Tibial nerve (tissue), 4 donors: ENCODE measurements around the gene GUCY1A1. TPM values are rescaled to one million over a fixed set of nuclear protein-coding genes. Genes with fewer than 3 reads are reported as not detected.

ENCODE experiments used
- DNase-seq, 2 donors: peaks; one replicate each; pipeline ENCODE4 v3.0.0-alpha.2; 2019; ENCODE audit warnings: low spot score in 2 of 2
- H3K27ac ChIP-seq, 4 donors: fragments of 200-600 bp; sonication (generic) in 3 of 4; one replicate each; pipeline ENCODE4 v1.5.1; 2017 to 2019; ENCODE audit warnings: mild to moderate bottlenecking in 1 of 4
- H3K27me3 ChIP-seq, 2 donors: fragments of 200-600 bp; sonication (generic) in 1 of 2; one replicate each; pipeline versions ENCODE4 v1.5.1 to v1.6.0; 2017 to 2019
- H3K36me3 ChIP-seq, 3 donors: fragments of 200-600 bp; sonication (generic); one replicate each; pipeline ENCODE4 v1.5.1; 2018 to 2019
- H3K4me1 ChIP-seq, 4 donors: fragments of 200-600 bp; sonication (generic) in 3 of 4; one replicate each; pipeline ENCODE4 v1.5.1; 2017 to 2019
- H3K4me3 ChIP-seq, 4 donors: fragments of 200-600 bp; sonication (generic) in 3 of 4; one replicate each; pipeline ENCODE4 v1.5.1; 2017 to 2019; ENCODE audit warnings: mild to moderate bottlenecking in 1 of 4, moderate library complexity in 1 of 4
- H3K9me3 ChIP-seq, 4 donors: fragments of 200-600 bp; sonication (generic) in 3 of 4; one replicate each; pipeline ENCODE4 v1.5.1; 2017 to 2019
- EP300 ChIP-seq, 2 donors: sonication (generic); formaldehyde crosslinking; IDR thresholded peaks; one replicate each; pipeline ENCODE4 v1.6.1; 2017; ENCODE audit warnings: antibody characterized with exemption in 2 of 2, mild to moderate bottlenecking in 1 of 2
- POLR2A ChIP-seq, 2 donors: fragments of 450-650 bp; IDR thresholded peaks; one replicate each; pipeline ENCODE4 v1.6.1; 2017; ENCODE audit warnings: antibody characterized with exemption in 2 of 2, mild to moderate bottlenecking in 2 of 2, moderate library complexity in 2 of 2
- WGBS, 2 donors: methylation state at CpG; one replicate each; pipeline ENCODE4 v1.1.5; 2018; 5-methylcytosine and 5-hydroxymethylcytosine counted together
- total RNA-seq, 4 donors: library from RNA; depleted of rRNA; stranded (reverse); fragments of >200 nt; gene quantifications; one replicate each; pipeline ENCODE4 v1.1.0, GENCODE V29; 2016
- TF ChIP-seq, protein P1 (sequence below), 5 experiments: fragments of 200-600 bp in 3 of 5; fragments of 450-650 bp in 2 of 5; sonication (generic) in 3 of 5; IDR thresholded peaks; one replicate each; pipeline ENCODE4 v1.5.1; 2016 to 2019; ENCODE audit warnings: antibody characterized with exemption in 5 of 5, mild to moderate bottlenecking in 3 of 5, moderate library complexity in 2 of 5

Gene GUCY1A1
- total RNA-seq, 4 donors from 2014 or later, result 6.7 to 20.3 (median 9.3) TPM

DNA sequence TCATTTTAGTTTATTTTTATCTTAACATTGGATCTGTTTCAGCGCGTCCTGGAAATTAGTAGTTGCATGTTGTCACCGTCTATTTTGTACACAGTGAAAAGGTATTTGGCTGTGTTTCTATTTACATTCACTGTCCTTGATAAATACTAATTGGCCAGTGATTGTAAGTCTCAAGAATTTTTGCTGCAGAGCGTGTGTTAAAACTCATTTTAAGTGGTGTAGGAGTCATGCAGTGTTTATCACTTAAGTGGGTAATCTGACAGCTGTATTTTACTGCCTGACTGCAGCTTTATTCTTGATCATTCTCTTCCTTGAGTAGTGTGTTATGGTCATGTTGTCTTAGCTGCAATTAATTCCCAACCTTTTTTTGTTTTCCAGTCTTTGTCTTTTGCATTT, 9.8 kb downstream of the GUCY1A1 start:
- no peaks in the 10 kb centered on the region for H3K36me3 ChIP-seq
- H3K4me1 ChIP-seq, result peaks cover 0 to 3% (median 0%) of the 10 kb centered on the region in 4 donors
- H3K9me3 ChIP-seq, result no peaks in the 10 kb centered on the region
- no peak for DNase-seq
- H3K27ac ChIP-seq, result no peak overlapping the region
- no peak overlapping the region for H3K4me3 ChIP-seq
- WGBS, 2 donors, result 40 to 53% methylated on average over 4 of the region's 4 CpGs
- TF ChIP-seq, protein P1, sequence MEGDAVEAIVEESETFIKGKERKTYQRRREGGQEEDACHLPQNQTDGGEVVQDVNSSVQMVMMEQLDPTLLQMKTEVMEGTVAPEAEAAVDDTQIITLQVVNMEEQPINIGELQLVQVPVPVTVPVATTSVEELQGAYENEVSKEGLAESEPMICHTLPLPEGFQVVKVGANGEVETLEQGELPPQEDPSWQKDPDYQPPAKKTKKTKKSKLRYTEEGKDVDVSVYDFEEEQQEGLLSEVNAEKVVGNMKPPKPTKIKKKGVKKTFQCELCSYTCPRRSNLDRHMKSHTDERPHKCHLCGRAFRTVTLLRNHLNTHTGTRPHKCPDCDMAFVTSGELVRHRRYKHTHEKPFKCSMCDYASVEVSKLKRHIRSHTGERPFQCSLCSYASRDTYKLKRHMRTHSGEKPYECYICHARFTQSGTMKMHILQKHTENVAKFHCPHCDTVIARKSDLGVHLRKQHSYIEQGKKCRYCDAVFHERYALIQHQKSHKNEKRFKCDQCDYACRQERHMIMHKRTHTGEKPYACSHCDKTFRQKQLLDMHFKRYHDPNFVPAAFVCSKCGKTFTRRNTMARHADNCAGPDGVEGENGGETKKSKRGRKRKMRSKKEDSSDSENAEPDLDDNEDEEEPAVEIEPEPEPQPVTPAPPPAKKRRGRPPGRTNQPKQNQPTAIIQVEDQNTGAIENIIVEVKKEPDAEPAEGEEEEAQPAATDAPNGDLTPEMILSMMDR (IDR thresholded peaks at IDR 0.05), result no peak
- no peak for TF ChIP-seq EP300 (IDR thresholded peaks at IDR 0.05)
- no peak for TF ChIP-seq POLR2A (IDR thresholded peaks at IDR 0.05)
- no peaks in the 10 kb centered on the region for H3K27me3 ChIP-seq

GRCh38 chr4:155678011-155678410, 11.4 kb downstream of the GUCY1A1 start:
- no peak overlapping the region for H3K4me3 ChIP-seq
- DNase-seq, result no peak
- peaks cover 0 to 3% (median 0%) of the 10 kb centered on the region in 4 donors for H3K4me1 ChIP-seq
- H3K27ac ChIP-seq, result no peak overlapping the region
- 91 to 94% methylated on average over 2 of the region's 2 CpGs for WGBS, 2 donors
- no peaks in the 10 kb centered on the region for H3K36me3 ChIP-seq
- H3K27me3 ChIP-seq, result no peaks in the 10 kb centered on the region
- TF ChIP-seq POLR2A (IDR thresholded peaks at IDR 0.05) (no peak), EP300 (IDR thresholded peaks at IDR 0.05) (no peak)
- TF ChIP-seq, protein P1 (IDR thresholded peaks at IDR 0.05), result no peak
- H3K9me3 ChIP-seq, result no peaks in the 10 kb centered on the region

DNA sequence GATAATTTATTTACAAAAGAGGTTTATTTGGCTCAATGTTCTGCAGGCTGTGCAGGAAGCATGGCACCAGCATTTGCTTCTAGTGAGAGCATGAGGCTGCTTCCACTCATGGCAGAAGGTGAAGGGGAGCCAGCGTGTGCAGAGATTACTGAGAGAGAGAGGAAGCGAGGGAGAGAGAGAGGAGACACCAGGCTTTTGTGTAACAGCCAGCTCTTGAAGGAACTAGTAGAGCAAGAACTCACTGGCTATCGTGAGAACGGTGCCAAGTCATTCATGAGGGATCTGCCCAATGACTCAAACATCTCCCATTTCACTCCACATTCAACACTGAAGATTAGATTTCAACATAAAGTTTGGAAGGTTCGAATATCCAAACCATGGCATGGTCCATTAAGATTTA, 12.7 kb downstream of the GUCY1A1 start:
- peaks cover 0 to 3% (median 0%) of the 10 kb centered on the region in 4 donors for H3K4me1 ChIP-seq
- H3K36me3 ChIP-seq, result no peaks in the 10 kb centered on the region
- H3K27me3 ChIP-seq, result no peaks in the 10 kb centered on the region
- no peak overlapping the region for H3K4me3 ChIP-seq
- 70 to 71% methylated on average over 5 of the region's 5 CpGs for WGBS, 2 donors
- no peak overlapping the region for H3K27ac ChIP-seq
- DNase-seq, result no peak
- no peaks in the 10 kb centered on the region for H3K9me3 ChIP-seq
- TF ChIP-seq, protein P1 (IDR thresholded peaks at IDR 0.05), result no peak
- TF ChIP-seq POLR2A (IDR thresholded peaks at IDR 0.05) (no peak), EP300 (IDR thresholded peaks at IDR 0.05) (no peak)

DNA sequence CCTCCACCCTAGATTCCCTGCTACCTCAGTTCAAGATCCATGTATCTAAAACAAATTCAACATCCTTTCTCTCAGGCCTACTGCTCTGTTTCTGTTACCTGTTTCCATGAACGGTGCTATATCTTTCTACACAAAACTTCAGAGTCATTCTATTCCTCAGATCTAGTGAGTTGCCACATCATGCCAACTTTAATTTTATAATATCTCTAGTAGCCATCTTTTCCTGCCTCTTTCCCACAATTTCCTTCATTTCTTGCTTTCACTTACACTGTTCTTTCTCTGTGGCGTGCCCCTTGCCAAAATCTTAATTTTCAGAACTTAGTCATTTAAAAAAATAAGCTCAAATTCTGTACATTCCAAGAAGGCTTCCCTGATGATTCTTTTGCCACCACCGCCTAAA, 15.2 kb downstream of the GUCY1A1 start:
- no peaks in the 10 kb centered on the region for H3K27me3 ChIP-seq
- no peak for DNase-seq
- no peaks in the 10 kb centered on the region for H3K36me3 ChIP-seq
- H3K9me3 ChIP-seq, result no peaks in the 10 kb centered on the region
- no peaks in the 10 kb centered on the region for H3K4me1 ChIP-seq
- 68 to 70% methylated on average over 3 of the region's 3 CpGs for WGBS, 2 donors
- TF ChIP-seq, protein P1 (IDR thresholded peaks at IDR 0.05), result no peak
- no peak for TF ChIP-seq POLR2A (IDR thresholded peaks at IDR 0.05)
- TF ChIP-seq EP300 (IDR thresholded peaks at IDR 0.05), result no peak
- H3K27ac ChIP-seq, result no peak overlapping the region
- H3K4me3 ChIP-seq, result no peak overlapping the region

GRCh38 chr4:155684423-155684822, 17.8 kb downstream of the GUCY1A1 start:
- H3K9me3 ChIP-seq, result no peaks in the 10 kb centered on the region
- 48 to 55% methylated on average over 2 of the region's 2 CpGs for WGBS, 2 donors
- no peak for DNase-seq
- H3K4me1 ChIP-seq, result no peaks in the 10 kb centered on the region
- no peak for TF ChIP-seq POLR2A (IDR thresholded peaks at IDR 0.05)
- TF ChIP-seq, protein P1 (IDR thresholded peaks at IDR 0.05), result no peak
- TF ChIP-seq EP300 (IDR thresholded peaks at IDR 0.05), result no peak
- H3K27me3 ChIP-seq, result no peaks in the 10 kb centered on the region
- no peak overlapping the region for H3K27ac ChIP-seq
- H3K36me3 ChIP-seq, result no peaks in the 10 kb centered on the region
- no peak overlapping the region for H3K4me3 ChIP-seq
